ENCODE measurements around the gene EIF3L.

EIF3L gene

DNA sequence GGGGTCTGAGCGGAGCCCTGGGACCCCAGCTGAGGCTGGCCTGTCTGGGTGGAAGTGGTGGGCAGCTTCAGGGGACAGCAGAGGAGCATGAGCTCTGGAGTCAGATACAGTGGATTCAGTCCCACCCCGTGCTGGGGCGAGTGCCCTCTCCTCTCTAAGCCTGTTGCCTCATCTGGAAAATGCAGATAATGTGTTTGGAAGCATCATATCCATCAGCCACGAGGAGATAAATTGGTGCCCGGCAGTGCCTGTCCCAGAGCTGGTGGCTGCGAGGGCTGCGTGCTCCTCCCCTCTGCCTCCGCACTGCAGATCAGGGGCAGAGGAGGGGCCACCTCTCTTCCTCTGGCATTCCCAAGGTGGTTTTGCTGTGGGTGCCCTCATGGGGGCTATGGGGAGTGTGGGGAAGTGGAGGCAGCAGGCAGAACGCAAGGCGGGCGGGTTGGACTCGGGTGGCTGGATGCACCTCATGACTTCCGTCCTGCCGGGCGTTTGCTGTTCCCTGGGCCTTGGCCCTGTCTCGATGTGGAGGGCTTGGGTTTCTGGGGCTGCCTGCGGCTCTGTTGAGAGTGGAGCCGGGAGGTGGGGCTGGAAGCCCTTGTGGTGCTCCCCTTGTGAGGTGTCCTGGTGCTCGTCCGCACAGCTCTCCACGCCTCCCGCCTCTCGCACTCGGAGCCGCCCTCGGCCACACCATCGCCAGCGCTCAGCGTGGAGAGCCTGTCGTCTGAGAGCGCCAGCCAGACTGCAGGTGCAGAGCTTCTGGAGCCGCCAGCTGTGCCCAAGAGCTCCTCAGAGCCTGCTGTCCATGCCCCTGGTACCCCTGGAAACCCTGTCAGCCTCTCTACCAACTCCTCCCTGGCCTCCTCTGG lies 77.8 kb downstream of the EIF3L start:
- Histone ChIP-seq H3K4me3 (ENCODE audit: low read depth, low read length) (no peak overlapping the region), H3K9me3 (ENCODE audit: severe bottlenecking) (no peaks in the 10 kb centered on the region), H3K27ac (no peak overlapping the region), H3K36me3 (peaks cover 23% of the 10 kb centered on the region), H3K27me3 (ENCODE audit: insufficient read depth, low read depth, severe bottlenecking) (no peaks in the 10 kb centered on the region)
- TF ChIP-seq, protein P1, sequence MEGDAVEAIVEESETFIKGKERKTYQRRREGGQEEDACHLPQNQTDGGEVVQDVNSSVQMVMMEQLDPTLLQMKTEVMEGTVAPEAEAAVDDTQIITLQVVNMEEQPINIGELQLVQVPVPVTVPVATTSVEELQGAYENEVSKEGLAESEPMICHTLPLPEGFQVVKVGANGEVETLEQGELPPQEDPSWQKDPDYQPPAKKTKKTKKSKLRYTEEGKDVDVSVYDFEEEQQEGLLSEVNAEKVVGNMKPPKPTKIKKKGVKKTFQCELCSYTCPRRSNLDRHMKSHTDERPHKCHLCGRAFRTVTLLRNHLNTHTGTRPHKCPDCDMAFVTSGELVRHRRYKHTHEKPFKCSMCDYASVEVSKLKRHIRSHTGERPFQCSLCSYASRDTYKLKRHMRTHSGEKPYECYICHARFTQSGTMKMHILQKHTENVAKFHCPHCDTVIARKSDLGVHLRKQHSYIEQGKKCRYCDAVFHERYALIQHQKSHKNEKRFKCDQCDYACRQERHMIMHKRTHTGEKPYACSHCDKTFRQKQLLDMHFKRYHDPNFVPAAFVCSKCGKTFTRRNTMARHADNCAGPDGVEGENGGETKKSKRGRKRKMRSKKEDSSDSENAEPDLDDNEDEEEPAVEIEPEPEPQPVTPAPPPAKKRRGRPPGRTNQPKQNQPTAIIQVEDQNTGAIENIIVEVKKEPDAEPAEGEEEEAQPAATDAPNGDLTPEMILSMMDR (IDR thresholded peaks at IDR 0.05; ENCODE audit: low read depth, low read length): no peak
- DNase-seq: no peak

DNA sequence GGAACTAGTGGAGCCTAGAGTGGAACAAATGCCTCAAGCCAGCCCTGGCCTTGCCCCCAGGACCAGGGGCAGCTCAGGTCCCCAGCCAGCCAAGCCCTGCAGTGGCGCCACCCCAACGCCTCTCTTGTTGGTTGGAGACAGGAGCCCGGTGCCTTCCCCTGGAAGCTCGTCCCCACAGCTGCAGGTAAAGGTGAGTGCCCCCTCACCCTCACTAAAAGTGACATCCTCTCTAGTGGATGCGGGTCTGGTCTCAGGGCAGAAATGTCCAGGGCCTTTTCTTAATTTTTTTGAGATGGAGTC lies 78.4 kb downstream of the EIF3L start:
- TF ChIP-seq, protein P1 (IDR thresholded peaks at IDR 0.05; ENCODE audit: low read depth, low read length): no peak
- Histone ChIP-seq H3K27ac (no peak overlapping the region), H3K9me3 (ENCODE audit: severe bottlenecking) (no peaks in the 10 kb centered on the region), H3K4me3 (ENCODE audit: low read depth, low read length) (no peak overlapping the region), H3K36me3 (peaks cover 28% of the 10 kb centered on the region), H3K27me3 (ENCODE audit: insufficient read depth, low read depth, severe bottlenecking) (no peaks in the 10 kb centered on the region)
- no peak for DNase-seq

DNA sequence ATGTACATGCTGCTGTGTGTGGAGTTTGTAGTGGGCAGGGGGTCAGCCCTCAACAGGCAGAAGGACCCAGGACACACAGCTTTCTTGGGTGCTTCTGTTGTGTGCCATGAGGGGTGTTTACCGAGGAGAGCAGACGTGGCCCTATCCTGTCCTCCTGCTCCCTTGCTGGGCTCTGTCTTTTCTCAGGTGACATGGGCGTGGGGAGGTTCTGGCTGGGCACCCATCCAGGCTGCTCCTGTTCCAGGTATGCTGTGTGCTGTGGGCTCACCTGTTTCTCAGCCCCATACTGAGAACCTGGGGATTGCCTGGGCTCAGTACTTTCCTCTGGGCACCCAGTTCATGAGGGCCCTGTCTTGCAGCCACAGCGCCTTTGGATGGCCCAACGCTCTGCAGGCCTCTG lies 80.2 kb downstream of the EIF3L start:
- no peak for DNase-seq
- TF ChIP-seq, protein P1 (IDR thresholded peaks at IDR 0.05; ENCODE audit: low read depth, low read length): no peak

DNA sequence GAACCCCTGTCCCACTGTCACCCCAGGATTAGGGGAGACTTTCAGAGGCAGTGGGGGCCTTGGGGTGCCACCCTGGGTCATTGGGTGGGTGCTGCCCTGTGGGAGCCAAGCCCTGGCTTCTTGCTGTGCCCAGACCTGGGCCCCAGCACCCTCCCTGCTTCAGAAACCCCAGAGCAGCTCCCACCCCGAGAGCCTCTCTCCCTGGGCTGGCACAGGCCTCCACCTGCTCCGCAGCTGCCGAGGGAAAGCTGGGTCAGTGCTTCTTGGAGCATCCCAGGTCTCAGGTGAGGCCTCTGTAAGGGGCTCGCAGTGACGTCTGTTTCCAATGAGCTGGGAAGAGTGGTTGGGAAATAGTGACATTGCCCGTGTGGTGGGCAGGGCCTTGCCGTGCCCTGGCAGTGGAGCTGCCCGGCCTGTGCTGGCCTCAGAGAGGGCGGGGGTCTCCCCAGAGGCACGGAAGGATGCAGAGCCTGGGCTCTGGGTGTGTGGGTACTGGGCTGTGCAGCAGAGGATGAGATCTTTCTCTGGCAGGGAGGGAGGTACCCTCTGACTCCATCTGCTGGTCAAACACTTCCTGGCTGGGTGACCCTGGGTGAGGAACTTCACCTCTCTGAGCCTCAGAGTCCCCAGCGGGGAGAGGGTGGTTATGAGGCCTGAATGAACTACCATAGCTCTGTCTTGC lies 81.2 kb downstream of the EIF3L start:
- peak; percentile 33 for DNase-seq
- TF ChIP-seq, protein P1 (IDR thresholded peaks at IDR 0.05; ENCODE audit: low read depth, low read length): peak; percentile 63
- Histone ChIP-seq H3K27ac (no peak overlapping the region), H3K27me3 (ENCODE audit: insufficient read depth, low read depth, severe bottlenecking) (no peaks in the 10 kb centered on the region), H3K9me3 (ENCODE audit: severe bottlenecking) (no peaks in the 10 kb centered on the region), H3K4me3 (ENCODE audit: low read depth, low read length) (no peak overlapping the region), H3K36me3 (peaks cover 27% of the 10 kb centered on the region)

More for the DNA sequence above, 80.2 kb downstream of the EIF3L start:
- H3K27me3 ChIP-seq (ENCODE audit: insufficient read depth, low read depth, severe bottlenecking): no peaks in the 10 kb centered on the region
- no peaks in the 10 kb centered on the region for H3K9me3 ChIP-seq (ENCODE audit: severe bottlenecking)
- no peak overlapping the region for H3K27ac ChIP-seq
- H3K4me3 ChIP-seq (ENCODE audit: low read depth, low read length): no peak overlapping the region
- H3K36me3 ChIP-seq: peaks cover 28% of the 10 kb centered on the region

DNA sequence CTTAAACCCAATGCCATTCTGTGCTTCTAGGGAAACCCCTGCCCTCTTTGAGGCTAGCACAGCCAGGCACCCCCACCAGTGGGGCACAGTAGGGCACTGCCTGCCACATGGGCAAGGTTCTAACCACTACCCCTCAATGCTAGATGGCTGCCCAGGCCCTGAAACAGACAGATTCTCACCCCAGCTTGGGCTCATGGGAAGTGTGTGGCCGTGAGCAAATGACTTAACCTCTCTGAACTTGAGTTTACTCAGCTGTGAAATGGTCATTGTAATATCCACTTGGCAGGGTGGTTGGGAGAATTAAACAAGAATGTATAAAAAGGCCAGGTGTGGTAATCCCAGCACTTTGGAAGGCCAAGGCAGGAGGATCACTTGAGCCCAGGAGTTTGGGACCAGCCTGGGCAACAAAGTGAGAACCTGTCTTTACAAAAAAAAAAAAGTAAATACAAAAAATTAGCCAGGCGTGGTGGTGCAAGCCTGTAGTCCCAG lies 81.8 kb downstream of the EIF3L start:
- Histone ChIP-seq H3K36me3 (peaks cover 24% of the 10 kb centered on the region), H3K4me3 (ENCODE audit: low read depth, low read length) (no peak overlapping the region), H3K27ac (no peak overlapping the region), H3K27me3 (ENCODE audit: insufficient read depth, low read depth, severe bottlenecking) (no peaks in the 10 kb centered on the region), H3K9me3 (ENCODE audit: severe bottlenecking) (no peaks in the 10 kb centered on the region)
- DNase-seq: no peak
- TF ChIP-seq, protein P1 (IDR thresholded peaks at IDR 0.05; ENCODE audit: low read depth, low read length): no peak
